ENCODE measurements around the gene GOLGA6D.
"Not testable (repeated sequence)": the region's sequence is repeated elsewhere in the genome, so short reads cannot be mapped to it uniquely, and the experiment has no call there.

GOLGA6D gene

DNA sequence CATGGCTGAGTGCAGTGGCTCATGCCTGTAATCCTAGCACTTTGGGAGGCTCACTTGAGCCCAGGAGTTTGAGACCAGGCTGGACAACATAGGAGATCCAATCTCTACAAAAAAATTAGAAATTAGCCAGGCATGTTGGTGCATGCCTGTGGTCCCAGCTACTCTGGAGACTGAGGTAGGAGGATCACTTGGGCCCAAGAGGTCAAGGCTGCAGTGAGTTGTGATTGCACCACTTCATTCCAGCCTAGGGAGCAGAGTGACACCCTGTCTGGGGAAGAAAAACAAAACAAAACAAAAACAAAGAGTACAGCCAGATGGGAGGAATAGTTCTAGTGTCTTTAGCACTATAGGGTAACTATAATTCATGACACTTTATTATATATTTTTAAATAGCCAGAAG lies 27.1 kb downstream of the GOLGA6D start:
- DNase-seq (ENCODE audit: low read depth in 1 of 2, low spot score in 1 of 2) = no peak
- peaks cover 2% of the 10 kb centered on the region for H3K27me3 ChIP-seq (ENCODE audit: insufficient read depth, poor library complexity, severe bottlenecking)
- no peak overlapping the region for H3K27ac ChIP-seq (replicated peaks)
- TF ChIP-seq, protein P1, sequence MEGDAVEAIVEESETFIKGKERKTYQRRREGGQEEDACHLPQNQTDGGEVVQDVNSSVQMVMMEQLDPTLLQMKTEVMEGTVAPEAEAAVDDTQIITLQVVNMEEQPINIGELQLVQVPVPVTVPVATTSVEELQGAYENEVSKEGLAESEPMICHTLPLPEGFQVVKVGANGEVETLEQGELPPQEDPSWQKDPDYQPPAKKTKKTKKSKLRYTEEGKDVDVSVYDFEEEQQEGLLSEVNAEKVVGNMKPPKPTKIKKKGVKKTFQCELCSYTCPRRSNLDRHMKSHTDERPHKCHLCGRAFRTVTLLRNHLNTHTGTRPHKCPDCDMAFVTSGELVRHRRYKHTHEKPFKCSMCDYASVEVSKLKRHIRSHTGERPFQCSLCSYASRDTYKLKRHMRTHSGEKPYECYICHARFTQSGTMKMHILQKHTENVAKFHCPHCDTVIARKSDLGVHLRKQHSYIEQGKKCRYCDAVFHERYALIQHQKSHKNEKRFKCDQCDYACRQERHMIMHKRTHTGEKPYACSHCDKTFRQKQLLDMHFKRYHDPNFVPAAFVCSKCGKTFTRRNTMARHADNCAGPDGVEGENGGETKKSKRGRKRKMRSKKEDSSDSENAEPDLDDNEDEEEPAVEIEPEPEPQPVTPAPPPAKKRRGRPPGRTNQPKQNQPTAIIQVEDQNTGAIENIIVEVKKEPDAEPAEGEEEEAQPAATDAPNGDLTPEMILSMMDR (IDR thresholded peaks at IDR 0.05; ENCODE audit: insufficient read depth, low read length) = no peak
- TF ChIP-seq, protein P2, sequence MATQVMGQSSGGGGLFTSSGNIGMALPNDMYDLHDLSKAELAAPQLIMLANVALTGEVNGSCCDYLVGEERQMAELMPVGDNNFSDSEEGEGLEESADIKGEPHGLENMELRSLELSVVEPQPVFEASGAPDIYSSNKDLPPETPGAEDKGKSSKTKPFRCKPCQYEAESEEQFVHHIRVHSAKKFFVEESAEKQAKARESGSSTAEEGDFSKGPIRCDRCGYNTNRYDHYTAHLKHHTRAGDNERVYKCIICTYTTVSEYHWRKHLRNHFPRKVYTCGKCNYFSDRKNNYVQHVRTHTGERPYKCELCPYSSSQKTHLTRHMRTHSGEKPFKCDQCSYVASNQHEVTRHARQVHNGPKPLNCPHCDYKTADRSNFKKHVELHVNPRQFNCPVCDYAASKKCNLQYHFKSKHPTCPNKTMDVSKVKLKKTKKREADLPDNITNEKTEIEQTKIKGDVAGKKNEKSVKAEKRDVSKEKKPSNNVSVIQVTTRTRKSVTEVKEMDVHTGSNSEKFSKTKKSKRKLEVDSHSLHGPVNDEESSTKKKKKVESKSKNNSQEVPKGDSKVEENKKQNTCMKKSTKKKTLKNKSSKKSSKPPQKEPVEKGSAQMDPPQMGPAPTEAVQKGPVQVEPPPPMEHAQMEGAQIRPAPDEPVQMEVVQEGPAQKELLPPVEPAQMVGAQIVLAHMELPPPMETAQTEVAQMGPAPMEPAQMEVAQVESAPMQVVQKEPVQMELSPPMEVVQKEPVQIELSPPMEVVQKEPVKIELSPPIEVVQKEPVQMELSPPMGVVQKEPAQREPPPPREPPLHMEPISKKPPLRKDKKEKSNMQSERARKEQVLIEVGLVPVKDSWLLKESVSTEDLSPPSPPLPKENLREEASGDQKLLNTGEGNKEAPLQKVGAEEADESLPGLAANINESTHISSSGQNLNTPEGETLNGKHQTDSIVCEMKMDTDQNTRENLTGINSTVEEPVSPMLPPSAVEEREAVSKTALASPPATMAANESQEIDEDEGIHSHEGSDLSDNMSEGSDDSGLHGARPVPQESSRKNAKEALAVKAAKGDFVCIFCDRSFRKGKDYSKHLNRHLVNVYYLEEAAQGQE (IDR thresholded peaks at IDR 0.05; ENCODE audit: insufficient replicate concordance, low read depth) = no peak
- no peak for TF ChIP-seq GABPA (IDR thresholded peaks at IDR 0.05; ENCODE audit: low read depth)
- TF ChIP-seq SPI1 (IDR thresholded peaks at IDR 0.05; ENCODE audit: borderline replicate concordance, low read depth) = no peak
- no peak for TF ChIP-seq POLR2AphosphoS5 (IDR thresholded peaks at IDR 0.05; ENCODE audit: low read depth)
- H3K4me3 ChIP-seq (replicated peaks; ENCODE audit: insufficient read depth, low read length) = no peak overlapping the region

DNA sequence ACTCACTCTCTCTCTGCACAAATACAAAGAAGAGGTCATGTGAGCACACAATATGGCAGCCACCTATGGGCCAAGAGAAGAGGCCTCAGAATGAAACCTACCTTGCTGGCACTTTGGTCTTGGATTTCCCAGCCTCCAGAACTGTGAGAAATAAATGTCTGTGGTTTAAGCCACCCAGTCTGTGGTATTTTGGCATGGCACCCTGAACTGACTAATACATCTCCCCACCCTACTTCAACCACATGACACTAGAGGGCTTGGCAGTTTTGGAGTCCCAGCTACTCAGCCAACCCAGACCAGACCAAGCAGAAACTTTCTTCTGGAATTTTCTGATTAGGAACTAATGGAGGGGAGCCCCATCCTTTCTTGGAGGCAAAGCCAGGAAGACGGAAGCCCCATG lies 29.9 kb downstream of the GOLGA6D start:
- H3K27me3 ChIP-seq (ENCODE audit: insufficient read depth, poor library complexity, severe bottlenecking); H3K4me3 ChIP-seq (replicated peaks; ENCODE audit: insufficient read depth, low read length); DNase-seq (ENCODE audit: low read depth in 1 of 2, low spot score in 1 of 2); H3K27ac ChIP-seq (replicated peaks): not testable (repeated sequence)

DNA sequence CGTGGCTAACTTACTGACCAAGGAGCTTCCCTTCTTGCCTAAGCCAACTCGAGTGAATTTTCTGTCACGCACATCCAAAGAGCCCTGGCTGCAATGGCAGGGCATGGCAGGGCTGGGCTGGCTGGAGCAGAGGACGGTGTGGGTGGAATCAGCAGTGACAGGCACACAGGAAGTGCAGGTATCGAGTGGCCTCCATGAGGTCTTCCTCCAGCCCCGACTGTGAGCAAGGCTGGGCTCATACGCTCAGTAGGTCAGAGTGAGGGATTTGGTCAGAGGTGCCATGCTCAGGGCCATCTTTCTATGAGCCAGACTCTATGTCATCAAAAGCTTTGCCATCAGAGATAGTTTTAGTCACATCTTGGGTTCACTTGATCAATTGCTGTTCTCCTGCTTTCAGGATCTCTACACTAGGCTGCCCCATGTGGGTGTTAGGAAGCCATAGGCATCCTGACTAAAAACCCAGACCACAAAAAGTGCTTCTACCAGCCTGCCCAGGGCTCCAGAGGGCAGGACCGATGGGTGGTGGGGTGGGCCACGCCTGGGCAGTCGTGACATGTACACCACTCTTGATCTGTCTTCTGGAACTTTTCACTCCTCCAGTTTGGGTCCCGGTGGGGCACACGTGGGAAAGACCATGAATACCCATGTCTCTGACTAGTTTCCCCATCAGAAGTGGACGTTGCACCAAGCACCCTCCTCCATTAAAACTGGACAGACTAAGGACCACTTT lies 30.6 kb downstream of the GOLGA6D start:
- no peak overlapping the region for H3K4me3 ChIP-seq (replicated peaks; ENCODE audit: insufficient read depth, low read length)
- no peak for TF ChIP-seq POLR2AphosphoS5 (IDR thresholded peaks at IDR 0.05; ENCODE audit: low read depth)
- TF ChIP-seq, protein P1 (IDR thresholded peaks at IDR 0.05; ENCODE audit: insufficient read depth, low read length) = no peak
- TF ChIP-seq, protein P2 (IDR thresholded peaks at IDR 0.05; ENCODE audit: insufficient replicate concordance, low read depth) = no peak
- no peak for DNase-seq (ENCODE audit: low read depth in 1 of 2, low spot score in 1 of 2)
- no peak overlapping the region for H3K27ac ChIP-seq (replicated peaks)
- H3K27me3 ChIP-seq (ENCODE audit: insufficient read depth, poor library complexity, severe bottlenecking) = no peaks in the 10 kb centered on the region

DNA sequence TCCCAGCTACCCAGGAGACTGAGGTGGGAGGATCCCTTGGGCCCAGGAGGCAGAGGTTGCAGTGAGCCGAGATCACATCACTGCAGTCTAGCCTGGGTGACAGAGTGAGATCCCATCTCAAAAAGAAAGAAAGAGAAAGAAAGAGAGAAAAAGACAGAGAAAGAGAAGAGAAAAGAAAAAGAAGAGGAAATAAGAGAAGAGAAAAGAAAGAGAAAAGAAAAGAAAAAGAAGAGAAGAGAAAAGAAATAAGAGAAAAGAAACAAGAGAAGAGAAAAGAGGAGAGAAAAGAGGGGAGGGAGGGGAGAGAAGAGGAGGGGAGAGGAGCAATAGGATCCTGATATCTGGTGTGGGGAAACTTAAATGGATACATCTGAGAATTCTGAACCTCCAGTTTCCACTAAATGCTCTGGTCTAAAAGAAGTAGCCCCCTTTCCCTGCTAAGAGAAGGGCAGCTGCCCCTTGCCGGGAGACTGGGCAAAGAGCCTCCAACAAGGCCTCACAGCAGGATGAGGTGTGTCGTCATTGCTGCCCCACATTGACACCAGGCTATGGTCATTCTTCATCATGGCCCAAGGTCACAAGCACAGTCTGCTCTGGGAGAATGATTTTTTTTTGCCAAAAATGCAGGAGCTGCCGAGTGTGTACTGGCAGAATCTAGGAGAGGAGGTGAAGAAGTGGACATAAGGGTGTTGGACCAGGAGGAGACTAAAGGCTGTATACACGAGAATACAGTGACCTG lies 32.1 kb downstream of the GOLGA6D start:
- H3K27ac ChIP-seq (replicated peaks) = no peak overlapping the region
- H3K4me3 ChIP-seq (replicated peaks; ENCODE audit: insufficient read depth, low read length) = no peak overlapping the region
- TF ChIP-seq, protein P2 (IDR thresholded peaks at IDR 0.05; ENCODE audit: insufficient replicate concordance, low read depth) = no peak
- no peaks in the 10 kb centered on the region for H3K27me3 ChIP-seq (ENCODE audit: insufficient read depth, poor library complexity, severe bottlenecking)
- no peak for DNase-seq (ENCODE audit: low read depth in 1 of 2, low spot score in 1 of 2)

DNA sequence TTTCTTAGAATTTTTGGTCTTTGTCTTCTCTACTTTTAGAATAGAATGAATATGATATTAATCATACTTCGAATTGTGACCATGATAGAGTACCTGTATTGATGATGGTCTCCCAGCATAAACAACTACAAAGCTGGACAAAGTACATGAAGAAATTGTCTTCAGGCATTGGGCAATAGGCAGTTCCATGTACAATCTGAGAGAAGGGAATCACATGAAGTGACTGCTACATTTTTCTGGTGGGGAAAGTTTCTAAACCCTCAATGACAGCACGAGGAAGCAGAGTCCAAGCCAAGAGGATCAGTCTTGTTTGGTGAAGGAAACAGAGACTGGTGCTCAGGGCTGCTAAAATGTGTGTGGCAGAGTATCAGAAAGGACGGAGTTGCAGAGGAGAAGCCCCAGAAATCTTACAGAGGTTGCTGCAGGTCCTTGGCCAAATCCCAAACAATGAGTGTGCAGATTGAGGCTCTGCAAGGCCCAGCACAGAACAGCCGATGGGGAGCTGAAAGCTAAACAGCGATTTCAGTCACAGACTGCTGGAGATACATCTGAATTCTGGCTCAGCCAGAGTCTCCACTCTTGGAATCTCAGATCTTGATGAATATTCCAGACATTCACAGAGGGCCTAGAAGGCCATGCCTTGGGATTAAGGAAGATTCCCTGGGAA lies 36.7 kb downstream of the GOLGA6D start:
- H3K4me3 ChIP-seq (replicated peaks; ENCODE audit: insufficient read depth, low read length); H3K27me3 ChIP-seq (ENCODE audit: insufficient read depth, poor library complexity, severe bottlenecking); DNase-seq (ENCODE audit: low read depth in 1 of 2, low spot score in 1 of 2); H3K27ac ChIP-seq (replicated peaks): not testable (repeated sequence)
